NT2/D1 (cell line): ENCODE results near the gene SRC.

Source experiments
- SUZ12 ChIP-seq: IDR thresholded peaks from 2 replicates; pipeline ENCODE4 v1.6.1; 2011; ENCODE audit not compliant: insufficient read length, insufficient read depth; ENCODE audit errors: extremely low read depth
- YY1 ChIP-seq: IDR thresholded peaks from 2 replicates; pipeline ENCODE4 v1.6.1; 2011; ENCODE audit not compliant: insufficient read length, insufficient read depth
- ZNF274 ChIP-seq: IDR thresholded peaks from 2 replicates; pipeline ENCODE4 v1.6.1; 2011; ENCODE audit warnings: mild to moderate bottlenecking, low read depth, low read length

GRCh38 chr20:37364927-37365272 is 19.0 kb downstream of the SRC start:
- no peak for TF ChIP-seq YY1
- no peak for TF ChIP-seq ZNF274
- no peak for TF ChIP-seq SUZ12
